Measurements from ENCODE around the gene TP53I3. TPM values are rescaled to one million over a fixed set of nuclear protein-coding genes. Genes with fewer than 3 reads are reported as not detected.
"Not testable (repeated sequence)": the region's sequence is repeated elsewhere in the genome, so short reads cannot be mapped to it uniquely, and the experiment has no call there.

The TP53I3 gene
- total RNA-seq, 1 experiment from 2014 or later = 20.9 TPM

DNA sequence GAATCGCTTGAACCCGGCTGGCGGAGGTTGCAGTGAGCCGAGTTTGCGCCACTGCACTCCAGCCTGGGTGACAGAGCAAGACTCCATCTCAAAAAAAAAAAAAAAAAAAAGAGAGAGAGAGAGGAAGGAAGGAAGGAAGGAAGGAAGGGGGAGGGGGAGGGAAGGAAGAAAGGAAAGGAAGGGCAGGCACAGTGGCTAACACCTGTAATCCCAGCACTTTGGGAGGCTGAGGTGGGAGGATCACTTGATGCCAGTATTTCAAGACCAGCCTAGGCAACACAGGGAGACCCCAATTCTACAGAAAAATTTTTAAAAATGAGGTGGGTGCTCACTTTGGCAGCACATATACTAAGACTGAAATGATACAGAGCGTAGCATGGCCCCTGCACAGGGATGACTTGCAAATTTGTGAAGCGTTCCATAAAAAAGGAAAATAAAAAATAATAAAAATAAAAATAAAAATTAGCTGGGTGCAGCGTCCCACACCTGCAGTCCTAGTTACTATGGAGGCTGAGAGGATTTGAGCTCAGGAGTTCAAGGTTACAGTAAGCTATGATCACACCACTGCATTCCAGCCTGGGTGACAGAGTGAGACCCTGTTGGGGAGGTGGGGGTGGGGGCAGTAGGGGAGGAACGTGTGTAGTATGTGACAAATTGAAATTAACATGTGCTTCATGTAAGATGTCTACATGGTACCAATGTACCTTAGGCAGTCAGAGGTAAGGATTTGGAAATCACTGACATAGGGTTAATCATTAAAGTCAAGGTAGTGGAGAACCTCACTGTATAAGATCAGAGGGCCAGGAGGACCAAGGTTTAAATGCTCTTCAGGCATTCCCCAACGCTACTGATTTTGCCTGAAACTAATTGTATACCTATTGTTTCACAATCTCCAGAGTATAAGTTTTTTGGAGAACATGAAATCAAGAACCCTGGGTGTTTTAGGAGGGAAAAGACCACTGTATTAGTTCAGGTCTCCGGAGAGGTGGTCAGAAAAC, 38.8 kb downstream of the TP53I3 start:
- DNase-seq (ENCODE audit: low read depth, low spot score) = no peak
- in situ Hi-C loops (cut with HindIII; ENCODE audit: low pct_unique_long_range_greater_than_20kb, low sequenced_read_pairs) = no loop called here

- DNase-seq (ENCODE audit: low read depth, low spot score); in situ Hi-C loops (cut with HindIII; ENCODE audit: low pct_unique_long_range_greater_than_20kb, low sequenced_read_pairs): not testable (repeated sequence)
These were observed 41.5 kb downstream of the TP53I3 start for GRCh38 chr2:24043133-24043532.

DNA sequence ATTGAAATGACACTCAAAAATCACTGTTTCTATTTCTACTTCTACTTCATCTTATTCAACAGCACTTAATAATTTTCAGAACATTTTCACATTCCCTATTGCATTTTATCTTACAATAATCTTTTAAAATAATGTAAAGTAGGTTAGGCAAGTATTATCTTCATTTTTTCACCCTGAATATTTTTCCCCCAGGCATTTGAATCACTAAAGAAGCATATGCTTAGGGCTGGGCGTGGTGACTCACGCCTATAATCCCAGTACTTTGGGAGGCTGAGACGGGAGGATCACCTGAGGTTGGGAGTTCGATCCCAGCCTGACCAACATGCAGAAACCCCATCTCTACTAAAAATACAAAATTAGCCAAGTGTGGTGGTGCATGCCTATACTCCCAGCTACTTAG, 44.1 kb downstream of the TP53I3 start:
- in situ Hi-C loops (cut with HindIII; ENCODE audit: low pct_unique_long_range_greater_than_20kb, low sequenced_read_pairs) = no loop called here
- no peak for DNase-seq (ENCODE audit: low read depth, low spot score)

DNA sequence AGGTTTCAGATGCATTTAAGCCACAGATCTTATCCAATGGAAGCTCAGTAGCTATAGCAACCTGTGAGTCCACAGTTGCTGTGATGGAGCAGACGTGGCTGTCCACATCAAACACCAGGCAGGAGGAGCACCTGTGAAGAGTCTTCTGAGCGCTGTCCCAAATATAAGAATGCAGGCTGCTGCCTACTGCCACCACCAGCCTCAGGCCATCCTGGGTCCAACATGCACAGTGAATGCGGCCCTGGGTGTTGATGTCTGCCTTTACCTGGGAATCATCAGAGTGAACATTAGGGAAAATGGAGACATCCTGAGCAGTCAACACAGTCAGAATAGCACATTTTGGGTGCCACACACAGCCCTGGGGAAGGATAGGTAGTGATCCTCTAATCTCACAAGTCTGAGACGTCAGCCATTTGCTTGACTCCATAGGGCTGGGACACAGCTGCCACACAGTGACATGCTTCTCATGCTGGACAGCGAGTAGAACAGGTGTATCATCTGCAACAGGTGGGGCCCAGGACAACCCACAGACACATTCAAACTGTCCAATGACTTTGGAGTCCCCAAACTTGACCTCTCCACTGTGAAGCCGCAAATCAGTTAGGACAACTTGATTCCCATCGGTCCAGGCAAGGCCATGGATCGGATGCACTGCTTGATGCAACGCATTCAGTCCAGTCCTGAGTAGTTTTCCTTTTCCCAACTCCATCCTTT, 45.7 kb downstream of the TP53I3 start:
- in situ Hi-C loops (cut with HindIII; ENCODE audit: low pct_unique_long_range_greater_than_20kb, low sequenced_read_pairs) = no loop called here
- DNase-seq (ENCODE audit: low read depth, low spot score) = no peak

Small RNA genes lying within 50 kb of the gene (small RNA-seq; reads per million reads assigned to genes)
- 0 reads per million in 2 experiments for gene RNU6-370P

Other genes with a start within 250 kb of the TP53I3 start
- gene ATAD2B, start 157.7 kb downstream of the TP53I3 start, total RNA-seq (2014; rRNA removed; shearing (Covaris generic)) = 7.9 and 8.9 TPM in 2 replicates
- 37.7 and 39.4 TPM in 2 replicates for gene UBXN2A, start 144.4 kb downstream of the TP53I3 start, total RNA-seq (2014; rRNA removed; shearing (Covaris generic))
- gene MFSD2B, start 74.7 kb downstream of the TP53I3 start, total RNA-seq (2014; rRNA removed; shearing (Covaris generic)) = not detected in 2 replicates
- 22.6 and 23.3 TPM in 2 replicates for gene WDCP, start 37.4 kb downstream of the TP53I3 start, total RNA-seq (2014; rRNA removed; shearing (Covaris generic))
- 10.0 and 11.7 TPM in 2 replicates for gene FKBP1B, start 35.1 kb downstream of the TP53I3 start, total RNA-seq (2014; rRNA removed; shearing (Covaris generic))
- gene SF3B6, start 8.5 kb downstream of the TP53I3 start, total RNA-seq (2014; rRNA removed; shearing (Covaris generic)) = 471 and 487 TPM in 2 replicates
- 1.6 and 2.3 TPM in 2 replicates for gene PFN4, start 38.5 kb upstream of the TP53I3 start, total RNA-seq (2014; rRNA removed; shearing (Covaris generic))
- 2.9 and 4.0 TPM in 2 replicates for gene FAM228B, start 38.6 kb upstream of the TP53I3 start, total RNA-seq (2014; rRNA removed; shearing (Covaris generic))
- not detected in 2 replicates for gene FAM228A, start 90.2 kb upstream of the TP53I3 start, total RNA-seq (2014; rRNA removed; shearing (Covaris generic))

Data from SK-MEL-5 (cell line).